ENCODE measurements around the gene SELENOT.
"Not testable (repeated sequence)": the region's sequence is repeated elsewhere in the genome, so short reads cannot be mapped to it uniquely, and the experiment has no call there.

SELENOT gene

GRCh38 chr3:150609988-150610387, 6.9 kb downstream of the SELENOT start:
- DNase-seq: no peak

GRCh38 chr3:150610785-150611184, 7.7 kb downstream of the SELENOT start:
- DNase-seq: peak; percentile 9 to 23

GRCh38 chr3:150611666-150612065, 8.5 kb downstream of the SELENOT start:
- no peak for DNase-seq

GRCh38 chr3:150612494-150612893, 9.4 kb downstream of the SELENOT start:
- no peak for DNase-seq

GRCh38 chr3:150613034-150613433, 9.9 kb downstream of the SELENOT start:
- DNase-seq: no peak

- DNase-seq: no peak
Measured at GRCh38 chr3:150613709-150614480, 10.8 kb downstream of the SELENOT start.

- DNase-seq: no peak
Measured at GRCh38 chr3:150620002-150620689, 17.0 kb downstream of the SELENOT start.

- DNase-seq: not testable (repeated sequence)
Measured at GRCh38 chr3:150622955-150623354, 19.8 kb downstream of the SELENOT start.

GRCh38 chr3:150623945-150624344, 20.8 kb downstream of the SELENOT start:
- DNase-seq: no peak

GRCh38 chr3:150626148-150626930, 23.2 kb downstream of the SELENOT start:
- DNase-seq: no peak

GRCh38 chr3:150627557-150627956, 24.4 kb downstream of the SELENOT start:
- DNase-seq: no peak

GRCh38 chr3:150631515-150632221, 28.5 kb downstream of the SELENOT start:
- no peak for DNase-seq

GRCh38 chr3:150635076-150635475, 32.0 kb downstream of the SELENOT start:
- DNase-seq: no peak

GRCh38 chr3:150635526-150635925, 32.4 kb downstream of the SELENOT start:
- no peak for DNase-seq

- DNase-seq: no peak
Measured at GRCh38 chr3:150636258-150636657, 33.1 kb downstream of the SELENOT start.

- DNase-seq: no peak
Measured at GRCh38 chr3:150639262-150639661, 36.1 kb downstream of the SELENOT start.

- DNase-seq: no peak
Measured at GRCh38 chr3:150640256-150640655, 37.1 kb downstream of the SELENOT start.

GRCh38 chr3:150653110-150653561, 50.0 kb downstream of the SELENOT start:
- DNase-seq: no peak

- no peak for DNase-seq
Measured at GRCh38 chr3:150656316-150656715, 53.2 kb downstream of the SELENOT start.

GRCh38 chr3:150662410-150663200, 59.5 kb downstream of the SELENOT start:
- DNase-seq: no peak

- no peak for DNase-seq
Measured at GRCh38 chr3:150663461-150663860, 60.3 kb downstream of the SELENOT start.

- no peak for DNase-seq
Measured at GRCh38 chr3:150666167-150666566, 63.0 kb downstream of the SELENOT start.

All from NCI-H2081 (cell line).